Thyroid gland (tissue), 4 donors: Measurements from ENCODE around the gene SUDS3. TPM values are rescaled to one million over a fixed set of nuclear protein-coding genes. Genes with fewer than 3 reads are reported as not detected.

Experiments used
- DNase-seq, 2 donors: peaks; one replicate each; pipeline ENCODE4 v3.0.0-alpha.2; 2019
- H3K27ac ChIP-seq, 3 donors: fragments of 200-600 bp; sonication (generic); 1 replicate in 2 of 3; 2 replicates in 1 of 3; pipeline ENCODE4 v1.5.1; 2016 to 2019; ENCODE audit warnings: mild to moderate bottlenecking in 1 of 3, moderate library complexity in 1 of 3
- H3K27me3 ChIP-seq: fragments of 200-600 bp; sonication (generic); one replicate; pipeline ENCODE4 v1.5.1; 2019
- H3K36me3 ChIP-seq, 2 donors: fragments of 200-600 bp; sonication (generic); one replicate each; pipeline ENCODE4 v1.5.1; 2016 to 2019
- H3K4me1 ChIP-seq, 2 donors: fragments of 200-600 bp; sonication (generic); one replicate each; pipeline ENCODE4 v1.5.1; 2017 to 2019
- H3K4me3 ChIP-seq, 3 donors: fragments of 200-600 bp; sonication (generic); replicated peaks in 1 of 3; 1 replicate in 2 of 3; 2 replicates in 1 of 3; pipeline ENCODE4 v1.5.1; 2016; ENCODE audit warnings: mild to moderate bottlenecking in 1 of 3
- H3K9me3 ChIP-seq: fragments of 200-600 bp; sonication (generic); one replicate; pipeline ENCODE4 v1.5.1; 2017
- POLR2A ChIP-seq, 2 donors: fragments of 450-650 bp; IDR thresholded peaks; one replicate each; pipeline ENCODE4 v1.6.1; 2017; ENCODE audit warnings: antibody characterized with exemption in 2 of 2, mild to moderate bottlenecking in 2 of 2, moderate library complexity in 1 of 2
- WGBS, 2 donors: methylation state at CpG; one replicate each; pipeline ENCODE4 v1.1.5; 2017; 5-methylcytosine and 5-hydroxymethylcytosine counted together
- intact Hi-C: fragments of 100-400 bp; cut with DNase I; formaldehyde crosslinking; loops from one replicate; pipeline ENCODE4 v1.15.1; 2023
- total RNA-seq, 4 donors: library from RNA; depleted of rRNA; stranded (reverse); fragments of >200 nt; gene quantifications; one replicate each; pipeline ENCODE4 v1.2.3, GENCODE V29; 2016
- TF ChIP-seq, protein P1 (sequence below), 6 experiments: fragments of 200-600 bp in 3 of 6; fragments of 450-650 bp in 3 of 6; sonication (generic) in 3 of 6; IDR thresholded peaks; one replicate each; pipeline ENCODE4 v1.5.1; 2016 to 2019; ENCODE audit warnings: antibody characterized with exemption in 6 of 6, mild to moderate bottlenecking in 2 of 6, inconsistent platforms in 1 of 6, moderate library complexity in 1 of 6

The SUDS3 gene, protein sequence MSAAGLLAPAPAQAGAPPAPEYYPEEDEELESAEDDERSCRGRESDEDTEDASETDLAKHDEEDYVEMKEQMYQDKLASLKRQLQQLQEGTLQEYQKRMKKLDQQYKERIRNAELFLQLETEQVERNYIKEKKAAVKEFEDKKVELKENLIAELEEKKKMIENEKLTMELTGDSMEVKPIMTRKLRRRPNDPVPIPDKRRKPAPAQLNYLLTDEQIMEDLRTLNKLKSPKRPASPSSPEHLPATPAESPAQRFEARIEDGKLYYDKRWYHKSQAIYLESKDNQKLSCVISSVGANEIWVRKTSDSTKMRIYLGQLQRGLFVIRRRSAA
- total RNA-seq: 10 to 100 TPM; 56.5 to 75.7 (median 62.7) TPM

DNA sequence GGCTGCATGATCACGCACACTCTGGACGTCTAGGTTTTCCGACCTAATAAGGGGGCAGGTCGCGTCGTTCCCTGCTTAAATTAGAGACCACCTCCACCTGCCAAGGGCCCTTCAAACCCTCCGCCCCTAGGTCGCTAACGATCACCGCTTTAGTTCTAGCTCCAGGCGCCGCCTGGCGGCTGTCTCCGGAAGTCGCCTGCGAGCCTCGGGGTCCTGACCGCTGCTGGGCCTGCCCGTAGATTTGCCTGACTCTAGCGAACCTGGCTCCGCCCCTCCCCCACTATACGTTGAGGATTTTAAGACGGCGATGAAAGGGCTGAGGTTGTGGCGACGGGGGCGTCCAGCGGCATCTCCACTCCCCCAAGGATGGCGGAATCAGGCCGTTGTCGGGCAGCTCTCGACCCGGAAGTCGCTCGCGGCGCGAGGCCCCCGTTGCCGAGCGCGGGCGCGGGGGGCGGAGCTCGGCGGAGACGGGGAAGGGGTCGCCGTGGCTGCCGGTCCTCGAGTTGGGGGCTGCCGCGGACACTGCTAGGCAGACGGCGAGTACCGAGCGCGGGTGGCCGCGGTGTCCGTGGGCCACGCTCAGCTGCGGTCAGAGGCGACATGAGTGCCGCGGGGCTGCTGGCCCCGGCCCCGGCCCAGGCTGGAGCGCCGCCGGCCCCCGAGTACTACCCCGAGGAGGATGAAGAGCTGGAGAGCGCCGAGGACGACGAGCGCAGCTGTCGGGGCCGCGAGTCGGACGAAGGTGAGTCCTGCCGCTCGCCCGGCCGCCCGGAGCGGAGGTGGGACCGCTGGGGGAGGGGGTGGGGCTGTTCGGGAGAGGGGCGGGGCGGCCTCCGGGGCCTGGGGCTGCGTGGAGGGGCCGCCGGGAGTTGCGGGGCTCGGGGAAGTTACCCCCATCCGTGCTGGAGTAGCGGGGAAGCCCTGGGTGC, at the start of gene SUDS3:
Gene SUDS3, plus strand, starts transcription at position 467 of the 932 bp plus-strand sequence. Its CDS starts 137 bp downstream, at position 604.
- intact Hi-C loops: loop anchor here (5.0 kb wide), 1 partner anchor 194 kb away; no protein-coding TSS in a partner anchor
- WGBS, 2 donors: 0 to 1% methylated on average over 28 to 43 of the region's 102 CpGs
- DNase-seq: peak; percentile 92 to 93
- H3K36me3 ChIP-seq: peaks cover 6 to 12% of the 10 kb centered on the region in 2 donors
- no peaks in the 10 kb centered on the region for H3K9me3 ChIP-seq
- H3K4me1 ChIP-seq: peaks cover 14 to 23% of the 10 kb centered on the region in 2 donors
- peak within 1 kb of the TSS; percentile 61 to 93 (median 89) for H3K4me3 ChIP-seq
- peak within 1 kb of the TSS; percentile 95 to 97 (median 97) for H3K27ac ChIP-seq
- TF ChIP-seq, protein P1, sequence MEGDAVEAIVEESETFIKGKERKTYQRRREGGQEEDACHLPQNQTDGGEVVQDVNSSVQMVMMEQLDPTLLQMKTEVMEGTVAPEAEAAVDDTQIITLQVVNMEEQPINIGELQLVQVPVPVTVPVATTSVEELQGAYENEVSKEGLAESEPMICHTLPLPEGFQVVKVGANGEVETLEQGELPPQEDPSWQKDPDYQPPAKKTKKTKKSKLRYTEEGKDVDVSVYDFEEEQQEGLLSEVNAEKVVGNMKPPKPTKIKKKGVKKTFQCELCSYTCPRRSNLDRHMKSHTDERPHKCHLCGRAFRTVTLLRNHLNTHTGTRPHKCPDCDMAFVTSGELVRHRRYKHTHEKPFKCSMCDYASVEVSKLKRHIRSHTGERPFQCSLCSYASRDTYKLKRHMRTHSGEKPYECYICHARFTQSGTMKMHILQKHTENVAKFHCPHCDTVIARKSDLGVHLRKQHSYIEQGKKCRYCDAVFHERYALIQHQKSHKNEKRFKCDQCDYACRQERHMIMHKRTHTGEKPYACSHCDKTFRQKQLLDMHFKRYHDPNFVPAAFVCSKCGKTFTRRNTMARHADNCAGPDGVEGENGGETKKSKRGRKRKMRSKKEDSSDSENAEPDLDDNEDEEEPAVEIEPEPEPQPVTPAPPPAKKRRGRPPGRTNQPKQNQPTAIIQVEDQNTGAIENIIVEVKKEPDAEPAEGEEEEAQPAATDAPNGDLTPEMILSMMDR (IDR thresholded peaks at IDR 0.05): peak; percentile 94 to 99 (median 97)
- peak in 1 of 2 donors; percentile 76 for TF ChIP-seq POLR2A (IDR thresholded peaks at IDR 0.05)
- no peaks in the 10 kb centered on the region for H3K27me3 ChIP-seq

DNA sequence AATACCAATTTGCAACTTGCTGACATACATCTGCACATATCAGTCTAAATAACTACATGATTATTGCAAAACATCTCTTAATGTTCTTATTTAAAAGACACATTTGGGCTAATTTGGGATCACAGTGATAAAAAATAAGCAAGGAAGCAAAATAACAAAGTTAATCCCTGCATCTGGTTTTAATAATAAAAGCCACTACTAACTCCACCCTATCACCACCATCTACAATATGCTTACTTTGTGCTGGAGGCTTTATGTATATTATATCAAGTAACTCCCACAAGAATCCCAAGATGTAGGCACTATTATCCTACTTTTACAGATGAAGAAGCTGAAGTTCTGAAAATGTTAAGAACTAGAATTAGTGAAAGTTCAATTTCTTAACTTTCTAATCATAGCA, 49.4 kb upstream of the SUDS3 start:
- intact Hi-C loops: no loop called here
- TF ChIP-seq POLR2A (IDR thresholded peaks at IDR 0.05): no peak
- TF ChIP-seq, protein P1 (IDR thresholded peaks at IDR 0.05): no peak
- no peak for DNase-seq
- H3K27ac ChIP-seq: no peak overlapping the region
- no peaks in the 10 kb centered on the region for H3K36me3 ChIP-seq
- H3K27me3 ChIP-seq: no peaks in the 10 kb centered on the region
- H3K9me3 ChIP-seq: no peaks in the 10 kb centered on the region
- H3K4me3 ChIP-seq: no peak overlapping the region
- H3K4me1 ChIP-seq: no peaks in the 10 kb centered on the region

DNA sequence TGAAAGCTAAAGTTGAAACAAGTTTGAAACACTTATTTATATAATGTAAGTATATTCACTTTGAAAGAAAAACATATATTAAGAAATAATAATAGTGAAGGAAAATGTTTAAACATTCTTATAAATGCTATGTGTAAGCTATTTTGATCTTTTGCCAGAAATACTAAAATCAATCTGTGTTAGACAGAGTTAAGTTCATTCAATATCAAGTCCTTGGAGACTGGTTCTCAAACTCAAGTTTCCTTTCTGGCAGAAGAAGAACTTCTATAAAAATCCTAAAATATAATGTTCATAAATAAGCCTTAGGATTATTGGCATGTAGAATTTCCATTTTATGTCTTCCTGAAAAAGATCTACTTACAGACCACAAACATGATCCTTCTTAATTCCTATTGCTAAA, 49.0 kb upstream of the SUDS3 start:
- H3K9me3 ChIP-seq: no peaks in the 10 kb centered on the region
- no peak overlapping the region for H3K27ac ChIP-seq
- TF ChIP-seq, protein P1 (IDR thresholded peaks at IDR 0.05): no peak
- TF ChIP-seq POLR2A (IDR thresholded peaks at IDR 0.05): no peak
- no peak for DNase-seq
- intact Hi-C loops: no loop called here
- H3K4me3 ChIP-seq: no peak overlapping the region
- H3K36me3 ChIP-seq: no peaks in the 10 kb centered on the region
- H3K4me1 ChIP-seq: no peaks in the 10 kb centered on the region
- no peaks in the 10 kb centered on the region for H3K27me3 ChIP-seq

DNA sequence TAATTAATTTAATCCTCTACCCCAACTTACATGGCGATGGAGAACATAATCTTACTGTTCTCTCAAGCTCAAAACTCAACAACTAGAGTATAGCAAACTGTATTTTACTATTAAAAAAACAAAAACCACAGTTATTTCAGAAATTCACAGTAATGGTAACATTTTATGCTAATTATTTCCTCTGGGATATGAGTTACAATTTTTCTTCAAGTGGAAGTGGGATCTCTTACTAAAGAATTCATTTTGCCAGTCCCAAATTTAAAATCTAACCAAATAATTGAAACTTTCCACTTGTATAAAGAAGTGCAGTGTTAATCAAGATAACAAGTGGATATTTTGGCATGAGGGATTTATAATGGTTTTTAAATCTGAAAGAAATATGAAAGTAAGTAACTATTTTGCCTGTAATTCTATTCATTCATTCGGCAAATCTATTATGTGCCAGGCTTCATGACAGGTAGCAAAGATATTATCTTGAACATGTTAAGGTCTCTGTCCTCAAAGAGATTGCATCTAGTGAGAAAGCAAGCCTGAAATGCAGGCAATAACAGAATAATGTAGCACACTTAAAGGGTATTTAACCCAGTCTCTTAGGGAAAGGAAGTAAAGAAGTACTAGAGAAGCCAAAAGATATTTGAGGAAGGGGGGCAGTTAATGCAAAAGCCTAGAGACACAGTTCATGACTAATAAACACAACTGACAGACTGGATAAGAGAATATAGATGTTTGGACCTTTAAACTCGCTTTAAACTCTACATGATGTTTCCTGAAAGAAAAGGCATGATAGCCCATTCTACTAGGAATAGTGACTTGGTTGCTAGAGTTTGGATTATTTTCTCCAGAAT, 47.6 kb upstream of the SUDS3 start:
- H3K9me3 ChIP-seq: no peaks in the 10 kb centered on the region
- no peaks in the 10 kb centered on the region for H3K36me3 ChIP-seq
- H3K27ac ChIP-seq: no peak overlapping the region
- no peak for DNase-seq
- H3K4me1 ChIP-seq: no peaks in the 10 kb centered on the region
- intact Hi-C loops: no loop called here
- H3K4me3 ChIP-seq: no peak overlapping the region
- no peaks in the 10 kb centered on the region for H3K27me3 ChIP-seq
- WGBS, 2 donors: 83 to 84% methylated on average over 3 of the region's 3 CpGs
- TF ChIP-seq POLR2A (IDR thresholded peaks at IDR 0.05): no peak
- TF ChIP-seq, protein P1 (IDR thresholded peaks at IDR 0.05): no peak
